ENCODE data around the gene CDH6.

The CDH6 gene

GRCh38 chr5:31196309-31196708 lies 2.8 kb downstream of the CDH6 start:
- DNase-seq (ENCODE audit: low read depth in 2 of 2, low spot score in 1 of 2), result no peak

- no peak for DNase-seq (ENCODE audit: low read depth in 2 of 2, low spot score in 1 of 2)
Observed at GRCh38 chr5:31197183-31197582, 3.7 kb downstream of the CDH6 start.

DNA sequence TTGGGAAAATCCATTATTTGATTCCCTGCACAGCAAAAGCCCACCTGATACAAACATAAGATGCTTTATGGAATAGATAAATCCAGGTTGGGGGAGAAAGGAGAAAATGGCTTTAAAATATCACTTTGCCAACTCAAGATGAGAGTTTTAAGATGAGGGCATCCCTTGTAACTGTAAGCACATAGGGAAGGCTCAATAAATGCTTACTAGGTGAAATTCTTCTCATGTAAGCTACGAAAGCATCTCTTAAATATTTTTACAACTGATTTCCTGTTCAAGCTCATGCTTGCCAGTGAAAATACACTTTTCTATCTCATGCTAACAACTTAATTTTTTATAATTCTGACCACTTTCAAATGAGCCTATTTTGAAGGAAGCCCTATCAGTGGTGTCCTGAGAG lies 11.5 kb downstream of the CDH6 start:
- DNase-seq (ENCODE audit: low read depth in 2 of 2, low spot score in 1 of 2), result no peak

DNA sequence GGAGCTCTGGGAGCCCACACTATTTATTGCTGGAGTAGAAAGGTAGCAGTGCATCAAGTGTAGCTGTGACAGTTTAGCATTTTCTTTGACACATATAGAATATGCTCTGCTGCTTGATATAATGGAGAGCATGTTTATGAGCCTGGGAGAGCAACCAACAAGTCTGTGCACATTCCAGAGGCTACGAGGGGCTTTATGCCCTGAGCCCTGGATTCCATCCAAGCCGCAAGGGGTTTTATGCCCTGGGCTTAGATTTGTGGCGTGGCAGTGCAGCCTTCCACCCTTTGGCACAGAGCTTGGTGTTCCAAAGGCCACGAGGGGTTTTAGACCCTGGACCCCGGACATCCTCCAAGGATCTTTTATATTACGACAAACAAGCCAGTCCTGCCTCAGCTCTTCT lies 14.6 kb downstream of the CDH6 start:
- no peak for DNase-seq (ENCODE audit: low read depth in 2 of 2, low spot score in 1 of 2)

GRCh38 chr5:31209334-31209733 lies 15.8 kb downstream of the CDH6 start:
- DNase-seq (ENCODE audit: low read depth in 2 of 2, low spot score in 1 of 2), result no peak

- DNase-seq (ENCODE audit: low read depth in 2 of 2, low spot score in 1 of 2), result no peak
Observed at GRCh38 chr5:31211098-31211497, 17.6 kb downstream of the CDH6 start.

DNA sequence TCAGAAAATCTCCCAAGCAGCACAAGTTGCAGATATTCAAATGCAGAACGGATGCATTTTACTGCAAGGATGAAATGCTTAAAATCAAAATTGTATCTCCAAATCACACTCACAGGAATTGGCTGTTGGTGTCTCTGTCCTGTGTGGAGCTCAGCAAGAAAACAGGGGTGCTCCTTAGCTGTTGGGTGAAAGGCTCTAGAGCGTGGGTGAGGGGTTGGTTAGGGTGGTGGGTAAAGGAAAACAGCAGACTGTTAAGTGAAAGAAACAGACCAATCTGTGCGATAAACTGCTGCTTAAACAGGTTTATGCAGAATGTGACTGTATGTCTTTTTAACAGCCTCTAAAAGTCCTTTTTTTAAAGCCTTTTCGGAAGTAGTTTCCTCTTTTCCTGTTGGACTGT lies 19.8 kb downstream of the CDH6 start:
- DNase-seq (ENCODE audit: low read depth in 2 of 2, low spot score in 1 of 2), result no peak

GRCh38 chr5:31213705-31214121 lies 20.2 kb downstream of the CDH6 start:
- no peak for DNase-seq (ENCODE audit: low read depth in 2 of 2, low spot score in 1 of 2)

DNA sequence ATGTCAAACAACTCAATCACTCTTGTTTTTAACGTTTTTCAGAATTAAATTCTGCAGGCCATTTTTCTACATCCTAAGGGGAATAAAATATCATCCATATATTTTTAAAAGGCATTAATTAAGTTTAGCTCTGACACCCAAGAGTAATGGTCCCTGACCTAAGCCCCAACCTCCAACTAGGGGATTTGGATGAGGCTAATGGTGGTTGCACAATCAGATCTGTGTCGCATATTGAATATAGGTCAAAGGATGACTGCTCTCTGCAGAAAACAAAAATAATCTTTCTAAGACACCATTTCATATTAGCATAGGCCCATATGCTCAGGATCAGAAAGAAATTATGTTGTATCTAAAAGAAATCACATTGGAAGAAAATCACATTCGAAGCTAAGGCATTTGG lies 20.7 kb downstream of the CDH6 start:
- no peak for DNase-seq (ENCODE audit: low read depth in 2 of 2, low spot score in 1 of 2)

- DNase-seq (ENCODE audit: low read depth in 2 of 2, low spot score in 1 of 2), result no peak
Observed at GRCh38 chr5:31215236-31215635, 21.8 kb downstream of the CDH6 start.

- no peak for DNase-seq (ENCODE audit: low read depth in 2 of 2, low spot score in 1 of 2)
Observed at GRCh38 chr5:31217446-31217845, 24.0 kb downstream of the CDH6 start.

DNA sequence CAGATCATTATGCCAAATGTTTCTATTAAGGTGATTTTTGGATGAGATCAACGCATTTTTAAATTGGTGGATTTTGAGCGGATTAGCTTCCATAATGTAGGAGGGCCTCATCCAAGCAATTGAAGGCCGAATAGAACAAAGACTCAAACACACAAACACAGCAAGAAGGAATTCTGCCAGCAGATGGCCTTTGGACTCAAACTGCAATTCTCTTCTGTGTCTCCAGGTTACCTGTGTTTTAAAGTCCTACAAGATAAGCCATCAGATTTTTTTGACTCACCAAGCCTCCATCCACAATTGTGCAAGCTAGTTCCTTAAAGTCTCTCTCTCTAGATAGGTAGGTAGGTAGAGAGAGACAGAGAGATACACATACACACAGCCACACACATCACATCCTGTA lies 25.5 kb downstream of the CDH6 start:
- DNase-seq (ENCODE audit: low read depth in 2 of 2, low spot score in 1 of 2), result no peak

DNA sequence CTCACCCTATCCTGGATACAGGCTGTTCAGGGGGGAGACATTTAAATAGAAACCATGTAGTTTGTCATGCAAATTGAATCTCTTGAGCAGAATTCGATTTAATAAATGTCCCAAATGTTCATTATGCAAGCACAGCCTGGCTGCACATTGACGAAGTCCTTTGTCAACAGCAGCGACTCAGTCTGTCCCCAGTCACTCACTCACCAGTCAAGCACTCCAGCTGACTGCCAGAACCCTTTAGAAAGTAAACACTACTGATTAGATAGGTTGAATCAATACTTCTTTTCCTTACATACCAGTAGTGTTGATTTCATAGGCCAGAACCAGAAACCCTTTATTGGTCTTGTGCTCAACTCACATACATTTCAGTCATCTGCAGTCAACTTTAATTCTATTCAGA lies 27.5 kb downstream of the CDH6 start:
- no peak for DNase-seq (ENCODE audit: low read depth in 2 of 2, low spot score in 1 of 2)

- no peak for DNase-seq (ENCODE audit: low read depth in 2 of 2, low spot score in 1 of 2)
Observed at GRCh38 chr5:31225118-31225517, 31.6 kb downstream of the CDH6 start.

GRCh38 chr5:31225613-31226012 lies 32.1 kb downstream of the CDH6 start:
- DNase-seq (ENCODE audit: low read depth in 2 of 2, low spot score in 1 of 2), result no peak

GRCh38 chr5:31226651-31227050 lies 33.2 kb downstream of the CDH6 start:
- DNase-seq (ENCODE audit: low read depth in 2 of 2, low spot score in 1 of 2), result no peak

DNA sequence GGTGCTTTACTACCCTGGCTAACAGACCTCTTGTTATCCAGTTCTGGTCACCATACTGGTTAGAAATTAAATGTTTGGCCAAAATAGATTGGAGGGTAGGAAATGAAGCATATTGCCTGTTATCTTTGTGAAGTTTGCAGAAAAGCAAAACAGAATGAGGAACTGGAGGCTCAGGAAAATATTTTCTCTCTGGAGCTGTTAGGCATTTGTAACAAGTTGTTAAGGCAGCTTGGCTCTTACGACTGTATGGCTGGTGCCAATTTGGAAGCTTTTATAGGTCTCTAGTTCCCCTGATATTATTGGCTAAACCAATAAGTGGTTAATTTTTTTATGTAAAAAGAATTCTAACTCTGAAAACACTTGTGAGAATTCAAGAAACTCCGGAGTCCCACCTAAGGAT lies 35.8 kb downstream of the CDH6 start:
- DNase-seq (ENCODE audit: low read depth in 2 of 2, low spot score in 1 of 2), result no peak

DNA sequence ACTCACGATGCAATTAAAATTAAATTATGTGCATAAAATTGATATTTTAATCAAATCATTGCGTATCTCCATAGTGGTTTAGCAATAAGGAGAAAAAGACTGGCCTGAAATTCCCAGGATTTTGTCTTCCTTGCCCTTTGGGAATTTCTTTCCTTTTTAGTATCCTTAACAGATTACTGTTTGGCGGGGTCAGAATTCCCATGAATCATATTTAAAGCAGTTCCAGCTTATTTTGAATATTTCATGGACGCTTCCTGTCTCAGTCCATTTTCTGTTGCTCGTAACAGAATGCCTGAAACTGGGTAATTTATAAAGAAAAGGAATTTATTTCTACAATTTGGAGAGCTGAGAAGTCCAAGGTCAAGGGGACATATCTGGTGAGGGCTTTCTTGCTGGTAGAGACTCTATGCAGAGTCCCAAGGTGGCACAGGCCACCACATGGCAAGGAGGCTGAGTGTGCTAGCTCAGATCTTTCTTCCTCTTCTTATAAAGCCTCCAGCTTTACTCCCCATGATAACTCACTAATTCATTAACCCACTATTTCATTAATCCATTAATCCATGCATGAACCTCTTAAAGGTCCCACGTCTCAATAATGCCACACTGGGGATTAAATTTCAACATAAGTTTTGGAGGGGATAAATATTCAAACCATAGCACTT lies 37.8 kb downstream of the CDH6 start:
- no peak for DNase-seq (ENCODE audit: low read depth in 2 of 2, low spot score in 1 of 2)

GRCh38 chr5:31232273-31232888 lies 38.9 kb downstream of the CDH6 start:
- no peak for DNase-seq (ENCODE audit: low read depth in 2 of 2, low spot score in 1 of 2)

GRCh38 chr5:31235381-31235780 lies 41.9 kb downstream of the CDH6 start:
- no peak for DNase-seq (ENCODE audit: low read depth in 2 of 2, low spot score in 1 of 2)

DNA sequence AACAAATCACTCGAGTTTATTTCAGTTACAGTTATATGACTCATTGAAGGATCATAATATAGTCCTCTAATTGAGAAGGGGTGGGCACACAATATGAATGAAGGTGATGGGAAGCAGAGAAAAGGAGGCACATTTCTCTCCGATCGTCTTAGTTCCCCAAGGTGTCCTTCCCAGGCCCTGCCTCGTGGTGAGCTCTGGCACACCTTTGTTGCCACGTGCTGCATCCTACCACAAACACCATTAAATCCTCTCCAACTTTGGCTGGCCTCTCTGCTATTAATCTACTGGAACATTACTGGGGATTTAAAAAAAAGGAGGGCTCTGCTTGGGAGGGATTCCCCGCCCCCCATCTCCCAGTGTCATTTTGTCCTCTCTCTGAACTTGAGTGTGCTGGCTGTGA lies 42.9 kb downstream of the CDH6 start:
- no peak for DNase-seq (ENCODE audit: low read depth in 2 of 2, low spot score in 1 of 2)

DNA sequence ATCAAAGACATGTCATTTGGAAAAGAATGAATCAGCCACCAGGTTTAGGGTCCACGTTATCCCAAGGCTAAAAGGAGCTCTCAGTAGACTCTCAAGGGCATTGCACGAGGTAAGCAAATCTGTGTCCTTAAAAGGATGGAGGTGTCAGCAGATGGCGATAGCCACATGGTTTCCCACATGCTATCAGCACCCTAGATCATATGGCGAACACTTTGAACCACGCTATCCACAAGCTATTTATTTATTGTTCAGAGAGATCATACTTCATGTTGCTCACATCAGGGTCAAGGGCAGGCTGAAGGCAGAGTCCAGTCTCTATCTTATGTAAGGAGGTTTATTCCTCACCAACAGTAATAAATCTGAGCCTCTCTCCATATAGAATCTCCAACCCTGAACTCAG lies 43.7 kb downstream of the CDH6 start:
- no peak for DNase-seq (ENCODE audit: low read depth in 2 of 2, low spot score in 1 of 2)

GRCh38 chr5:31238497-31238896 lies 45.0 kb downstream of the CDH6 start:
- no peak for DNase-seq (ENCODE audit: low read depth in 2 of 2, low spot score in 1 of 2)
